Choroid plexus epithelial cell (primary cell): ENCODE data around the gene SYP.
A peak's percentile ranks its signal among the peaks of the same experiment; 100 is the strongest.

Source experiments
- DNase-seq: peaks from one replicate; pipeline ENCODE4 v3.0.0-alpha.2; 2010; ENCODE audit warnings: low read depth
- H3K4me3 ChIP-seq: 2 replicates; pipeline ENCODE4 v1.5.1; 2011; ENCODE audit warnings: low read depth, mild to moderate bottlenecking, control low read depth, low read length, moderate library complexity
- CTCF ChIP-seq: conservative IDR thresholded peaks from 2 replicates; pipeline ENCODE4 v1.5.1; 2011; ENCODE audit warnings: low read depth, mild to moderate bottlenecking, control low read depth, inconsistent platforms, low read length, moderate library complexity

The SYP gene

GRCh38 chrX:49187028-49187394 lies 13.0 kb downstream of the SYP start:
- no peak for TF ChIP-seq CTCF
- no peak for DNase-seq

GRCh38 chrX:49186125-49187027 lies 13.6 kb downstream of the SYP start, which contains the start of gene PRICKLE3:
Gene PRICKLE3 (minus strand): TSS chrX:49186373. CDS start chrX:49186297, 76 bp downstream.
- no peak for TF ChIP-seq CTCF
- H3K4me3 ChIP-seq: peak within 1 kb of the TSS; percentile 67
- peak; percentile 44 for DNase-seq

More at GRCh38 chrX:49187028-49187394, 13.0 kb downstream of the SYP start:
- H3K4me3 ChIP-seq: no peak overlapping the region

GRCh38 chrX:49184294-49185281 lies 15.4 kb downstream of the SYP start:
- peak; percentile 90 for DNase-seq
- H3K4me3 ChIP-seq: peak overlapping the region; percentile 53
- no peak for TF ChIP-seq CTCF

GRCh38 chrX:49183701-49184281 lies 16.2 kb downstream of the SYP start:
- no peak for TF ChIP-seq CTCF
- DNase-seq: no peak
- peak overlapping the region; percentile 35 for H3K4me3 ChIP-seq

- no peak overlapping the region for H3K4me3 ChIP-seq
- DNase-seq: no peak
- no peak for TF ChIP-seq CTCF
These were observed 20.6 kb downstream of the SYP start for GRCh38 chrX:49179358-49179757.

- no peak overlapping the region for H3K4me3 ChIP-seq
- no peak for TF ChIP-seq CTCF
- no peak for DNase-seq
These were observed 21.5 kb downstream of the SYP start for GRCh38 chrX:49178537-49178936.
